ENCODE results near the gene PACRG. TPM values are rescaled to one million over a fixed set of nuclear protein-coding genes. Genes with fewer than 3 reads are reported as not detected.

PACRG gene
- total and polyA plus RNA-seq, 2 of the 8 experiments (the other 6 are each of a cell fraction or from before 2014, with no cell fraction given), result 0.44 to 0.54 TPM

DNA sequence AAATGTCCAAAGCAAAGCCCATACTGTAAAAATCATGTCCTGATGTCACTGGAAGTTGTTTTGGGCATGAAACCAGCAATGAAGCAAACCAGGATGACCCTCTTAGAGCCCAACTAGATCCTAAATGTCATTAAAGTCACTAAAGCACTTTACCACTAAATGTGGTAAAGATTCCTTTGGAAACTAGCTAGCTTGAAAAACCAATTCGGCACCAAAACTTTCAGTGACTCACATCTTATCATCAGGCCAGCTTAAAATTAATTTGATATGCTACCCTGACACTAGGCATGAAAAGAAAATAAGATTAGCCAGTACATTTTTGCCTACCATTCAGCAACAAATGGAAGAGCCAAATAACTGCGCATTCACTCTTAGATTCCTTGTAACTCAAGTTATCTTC lies 145.8 kb downstream of the PACRG start:
- ChIA-PET POLR2A (ENCODE audit: partially characterized antibody) (no interaction called here), CTCF (ENCODE audit: partially characterized antibody) (interaction anchor here (1.1 kb wide), 1 partner anchor 318 kb away, joined by 3 read pairs; no protein-coding TSS in a partner anchor)
- TF ChIP-seq SP4 (IDR thresholded peaks at IDR 0.05; ENCODE audit: low read length), result no peak
- Histone ChIP-seq H4K20me1 (replicated peaks in 1 of 2; ENCODE audit: control insufficient read depth in 1 of 2, insufficient read depth in 2 of 2, low read length in 2 of 2) (peaks cover 0 to 2% of the 10 kb centered on the region in 2 experiments), H2BK20ac (ENCODE audit: low read length) (no peak overlapping the region), H3K4me2 (ENCODE audit: insufficient read depth in 1 of 2, low read depth in 2 of 2, low read length in 2 of 2) (no peak overlapping the region), H3K36me3 (ENCODE audit: control insufficient read depth in 2 of 4, insufficient read depth in 4 of 4, low read length in 3 of 4) (no peaks in the 10 kb centered on the region), H3K14ac (ENCODE audit: insufficient read length) (no peak overlapping the region), H3K4ac (replicated peaks; ENCODE audit: insufficient read length, low read depth, low read length) (no peak overlapping the region), H3K56ac (replicated peaks; ENCODE audit: insufficient read length, low read depth, low read length) (no peak overlapping the region), H2BK5ac (ENCODE audit: low read depth, low read length) (no peak overlapping the region), H2AK5ac (ENCODE audit: low read depth, low read length) (no peak overlapping the region), H4K91ac (replicated peaks; ENCODE audit: insufficient read length, low read length) (no peak overlapping the region), H3K23me2 (ENCODE audit: low read depth, low read length) (peaks cover 7% of the 10 kb centered on the region; the same call in 1 of the 2 replicates), H2BK12ac (ENCODE audit: low read depth, low read length) (no peak overlapping the region), H2BK120ac (replicated peaks; ENCODE audit: low read depth, low read length) (no peak overlapping the region), H3K4me1 (replicated peaks in 1 of 4; ENCODE audit: control insufficient read depth in 3 of 4, insufficient read depth in 4 of 4, low read length in 3 of 4) (no peaks in the 10 kb centered on the region), H3K9me3 (ENCODE audit: insufficient read depth in 2 of 2, low read depth in 1 of 2, low read length in 1 of 2) (peaks cover 0 to 3% of the 10 kb centered on the region in 2 experiments; a peak in 1 of 4 replicates), H3K9ac (replicated peaks in 1 of 4; ENCODE audit: extremely low read depth in 1 of 4, low read depth in 3 of 4, low read length in 3 of 4) (no peak overlapping the region), H3K27ac (ENCODE audit: low read depth, low read length) (no peak overlapping the region), H3K27me3 (replicated peaks in 1 of 4; ENCODE audit: control insufficient read depth in 3 of 4, extremely low read depth in 1 of 4, insufficient read depth in 3 of 4, low read length in 3 of 4) (no peaks in the 10 kb centered on the region), H4K8ac (ENCODE audit: extremely low read depth, insufficient read depth, low read length) (no peak overlapping the region), H4K5ac (ENCODE audit: insufficient read length, low read depth, low read length) (no peak overlapping the region), H3K23ac (ENCODE audit: insufficient read length) (no peak overlapping the region), H3K18ac (ENCODE audit: extremely low read depth, low read length) (no peak overlapping the region), H3K79me1 (ENCODE audit: low read depth, low read length) (no peaks in the 10 kb centered on the region), H2BK15ac (ENCODE audit: low read length) (no peak overlapping the region), H2AFZ (ENCODE audit: low read length) (no peak overlapping the region), H3K4me3 (ENCODE audit: extremely low read depth in 1 of 4, insufficient read depth in 2 of 4, low read depth in 3 of 4, low read length in 4 of 4) (no peak overlapping the region), H3K79me2 (ENCODE audit: control insufficient read depth in 1 of 2, insufficient read depth in 2 of 2, low read length in 2 of 2) (no peaks in the 10 kb centered on the region)
- no peak for DNase-seq (ENCODE audit: low read depth in 1 of 2, low spot score in 2 of 2)
- no peak for FAIRE-seq
- WGBS, 2 experiments (ENCODE audit: extremely low coverage in 1 of 2, insufficient coverage in 1 of 2, insufficient read length in 1 of 2, insufficient replicate concordance in 2 of 2, low coverage in 1 of 2, low lambda C conversion rate in 2 of 2, missing lambda C conversion rate in 1 of 2), result 94% methylated on average over 2 of the region's 2 CpGs; no CpG with 5 or more reads in 1 of the 2 experiments
